Purkinje cell (primary cell): ENCODE measurements around the gene KLF2. TPM values are rescaled to one million over a fixed set of nuclear protein-coding genes. Genes with fewer than 3 reads are reported as not detected.

Source experiments
- polyA plus RNA-seq: library from polyadenylated mRNA; unstranded; fragments of >200 nt; fragmentation: Nextera tagmentation; gene quantifications from 2 replicates; pipeline ENCODE4 v1.2.1, GENCODE V29; 2014

KLF2 gene
- not detected in 2 replicates for polyA plus RNA-seq

DNA sequence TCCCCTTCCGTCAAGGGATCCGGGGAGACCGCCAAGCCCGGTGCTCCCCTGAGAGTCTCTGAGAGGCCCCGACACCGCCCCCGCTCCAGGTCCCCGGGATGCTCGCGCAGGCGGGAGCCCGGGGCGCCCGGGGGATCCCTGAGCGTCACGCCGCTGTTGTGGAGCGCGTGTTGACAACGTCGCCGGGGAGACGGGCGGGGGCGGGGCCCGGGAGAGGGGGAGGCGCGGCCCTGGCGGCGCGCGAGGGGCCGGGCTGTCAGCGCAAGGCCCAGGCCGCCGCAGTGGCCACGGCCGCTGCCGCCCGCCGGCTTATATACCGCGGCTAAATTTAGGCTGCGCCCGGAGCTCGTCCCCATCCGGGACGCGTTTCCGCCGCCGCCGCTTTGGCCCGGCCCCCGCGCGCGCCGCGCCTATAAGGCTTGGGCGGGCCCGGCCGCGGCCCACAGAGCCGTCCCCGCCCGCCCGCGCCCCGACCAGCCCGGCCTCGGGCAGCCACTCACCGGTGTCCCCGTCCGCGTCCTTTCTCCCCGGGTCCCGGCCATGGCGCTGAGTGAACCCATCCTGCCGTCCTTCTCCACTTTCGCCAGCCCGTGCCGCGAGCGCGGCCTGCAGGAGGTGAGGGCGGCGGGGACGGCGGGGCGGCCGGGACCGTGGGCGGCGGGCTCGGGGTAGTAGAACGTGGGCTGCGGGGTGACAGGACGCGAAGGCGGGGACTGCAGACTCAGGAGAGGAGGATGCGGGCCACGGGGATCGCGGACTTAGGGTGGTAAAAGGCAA, at the start of gene KLF2:
Gene KLF2, plus strand, starts transcription at position 443 of the 777 bp plus-strand sequence. Its CDS starts 98 bp downstream, at position 541.

Other genes starting within 250 kb of the KLF2 start
- gene TPM4, start 248.3 kb upstream of the KLF2 start, polyA plus RNA-seq = 19.5 and 26.0 TPM in 2 replicates
- gene RAB8A, start 212.9 kb upstream of the KLF2 start, polyA plus RNA-seq = 14.8 and 20.2 TPM in 2 replicates
- gene HSH2D, start 181.1 kb upstream of the KLF2 start, polyA plus RNA-seq = not detected in 2 replicates
- not detected in 2 replicates for gene CIB3, start 151.3 kb upstream of the KLF2 start, polyA plus RNA-seq
- gene FAM32A, start 139.4 kb upstream of the KLF2 start, polyA plus RNA-seq = 61.8 and 79.9 TPM in 2 replicates
- 8.9 and 9.0 TPM in 2 replicates for gene AP1M1, start 126.9 kb upstream of the KLF2 start, polyA plus RNA-seq
- 7.4 and 18.6 TPM in 2 replicates for gene EPS15L1, start 147.1 kb downstream of the KLF2 start, polyA plus RNA-seq
- not detected in 2 replicates for gene CALR3, start 171.3 kb downstream of the KLF2 start, polyA plus RNA-seq
- gene C19orf44, start 171.6 kb downstream of the KLF2 start, polyA plus RNA-seq = 2.5 and 2.7 TPM in 2 replicates
- 2.2 and 2.8 TPM in 2 replicates for gene CHERP, start 217.6 kb downstream of the KLF2 start, polyA plus RNA-seq
- gene SLC35E1, start 247.6 kb downstream of the KLF2 start, polyA plus RNA-seq = 23.4 and 37.8 TPM in 2 replicates